LoVo (cell line): ENCODE results near the gene ABCA6.

ENCODE experiments used
- DNase-seq: peaks from one replicate; pipeline ENCODE4 v3.0.0-alpha.2; 2016; ENCODE audit warnings: low spot score

ABCA6 gene

GRCh38 chr17:69047368-69048263 is 94.1 kb downstream of the ABCA6 start:
- DNase-seq = peak; percentile 45

GRCh38 chr17:69046121-69046807 is 95.4 kb downstream of the ABCA6 start:
- no peak for DNase-seq

- DNase-seq = no peak
Observed at GRCh38 chr17:69045646-69046045, 96.0 kb downstream of the ABCA6 start.

GRCh38 chr17:69044371-69044770 is 97.3 kb downstream of the ABCA6 start:
- DNase-seq = no peak

GRCh38 chr17:69043098-69043734 is 98.5 kb downstream of the ABCA6 start:
- no peak for DNase-seq

- peak; percentile 16 for DNase-seq
Observed at GRCh38 chr17:69042308-69042707, 99.4 kb downstream of the ABCA6 start.

- DNase-seq = no peak
Observed at GRCh38 chr17:69031839-69032238, 109.9 kb downstream of the ABCA6 start.

GRCh38 chr17:69030169-69030568 is 111.5 kb downstream of the ABCA6 start:
- DNase-seq = no peak
